Testis (tissue), 3 donors: ENCODE measurements around the gene SLC37A1. TPM values are rescaled to one million over a fixed set of nuclear protein-coding genes. Genes with fewer than 3 reads are reported as not detected.

Experiments used
- DNase-seq: peaks from one replicate; pipeline ENCODE4 v3.0.0-alpha.2; 2019
- H3K27ac ChIP-seq, 2 donors: fragments of 200-600 bp; sonication (generic); one replicate each; pipeline ENCODE4 v1.5.1; 2019
- H3K27me3 ChIP-seq: fragments of 200-600 bp; sonication (generic); one replicate; pipeline ENCODE4 v1.5.1; 2019
- H3K36me3 ChIP-seq: fragments of 200-600 bp; sonication (generic); one replicate; pipeline ENCODE4 v1.5.1; 2017; ENCODE audit warnings: low read depth; ENCODE audit errors: missing control alignments
- H3K4me1 ChIP-seq: fragments of 200-600 bp; sonication (generic); one replicate; pipeline ENCODE4 v1.5.1; 2019
- H3K4me3 ChIP-seq, 2 donors: fragments of 200-600 bp; sonication (generic); one replicate each; pipeline ENCODE4 v1.5.1; 2017 to 2019
- H3K9me3 ChIP-seq: fragments of 200-600 bp; sonication (generic); one replicate; pipeline ENCODE4 v1.5.1; 2017
- POLR2A ChIP-seq: fragments of 450-650 bp; IDR thresholded peaks from one replicate; pipeline ENCODE4 v1.6.1; 2017; ENCODE audit warnings: antibody characterized with exemption, mild to moderate bottlenecking, moderate library complexity
- WGBS, 2 donors: methylation state at CpG; one replicate each; pipeline ENCODE4 v1.1.5; 2018; 5-methylcytosine and 5-hydroxymethylcytosine counted together
- intact Hi-C: fragments of 100-400 bp; cut with DNase I; formaldehyde crosslinking; loops from one replicate; pipeline ENCODE4 v1.15.1; 2023; ENCODE audit warnings: low total_unique reads
- polyA plus RNA-seq: library from polyadenylated mRNA; stranded (reverse); fragments of 350-450 nt; fragmentation: Illumina TruSeq; extraction: RNeasy Lipid Tissue Mini Kit (QIAGEN cat#74804); gene quantifications from one replicate; pipeline ENCODE4 v1.2.3, GENCODE V29; 2014; ENCODE audit warnings: low read depth, low replicate concordance; ENCODE audit not compliant: insufficient read depth
- total RNA-seq, 2 donors: library from RNA; depleted of rRNA; stranded (reverse); fragments of >200 nt; gene quantifications; one replicate each; pipeline ENCODE4 v1.2.3, GENCODE V29; 2016
- TF ChIP-seq, protein P1 (sequence below), 3 experiments: fragments of 450-650 bp in 2 of 3; fragments of 200-600 bp in 1 of 3; sonication (generic) in 1 of 3; IDR thresholded peaks; one replicate each; pipeline ENCODE4 v1.5.1; 2016 to 2019; ENCODE audit warnings: antibody characterized with exemption in 3 of 3, mild to moderate bottlenecking in 2 of 3, moderate library complexity in 1 of 3

The SLC37A1 gene
- total and polyA plus RNA-seq, 3 donors from 2014 or later: 22.6 to 48.3 (median 24.3) TPM

GRCh38 chr21:42565206-42565810, 51.7 kb downstream of the SLC37A1 start:
- H3K27ac ChIP-seq: no peak overlapping the region
- DNase-seq: peak; percentile 7
- H3K27me3 ChIP-seq: no peaks in the 10 kb centered on the region
- TF ChIP-seq, protein P1, sequence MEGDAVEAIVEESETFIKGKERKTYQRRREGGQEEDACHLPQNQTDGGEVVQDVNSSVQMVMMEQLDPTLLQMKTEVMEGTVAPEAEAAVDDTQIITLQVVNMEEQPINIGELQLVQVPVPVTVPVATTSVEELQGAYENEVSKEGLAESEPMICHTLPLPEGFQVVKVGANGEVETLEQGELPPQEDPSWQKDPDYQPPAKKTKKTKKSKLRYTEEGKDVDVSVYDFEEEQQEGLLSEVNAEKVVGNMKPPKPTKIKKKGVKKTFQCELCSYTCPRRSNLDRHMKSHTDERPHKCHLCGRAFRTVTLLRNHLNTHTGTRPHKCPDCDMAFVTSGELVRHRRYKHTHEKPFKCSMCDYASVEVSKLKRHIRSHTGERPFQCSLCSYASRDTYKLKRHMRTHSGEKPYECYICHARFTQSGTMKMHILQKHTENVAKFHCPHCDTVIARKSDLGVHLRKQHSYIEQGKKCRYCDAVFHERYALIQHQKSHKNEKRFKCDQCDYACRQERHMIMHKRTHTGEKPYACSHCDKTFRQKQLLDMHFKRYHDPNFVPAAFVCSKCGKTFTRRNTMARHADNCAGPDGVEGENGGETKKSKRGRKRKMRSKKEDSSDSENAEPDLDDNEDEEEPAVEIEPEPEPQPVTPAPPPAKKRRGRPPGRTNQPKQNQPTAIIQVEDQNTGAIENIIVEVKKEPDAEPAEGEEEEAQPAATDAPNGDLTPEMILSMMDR (IDR thresholded peaks at IDR 0.05): no peak
- TF ChIP-seq POLR2A: no peak
- intact Hi-C loops: no loop called here
- H3K36me3 ChIP-seq: no peaks in the 10 kb centered on the region
- H3K4me1 ChIP-seq: no peaks in the 10 kb centered on the region
- WGBS, 2 donors: 93 to 95% methylated on average over 6 to 15 of the region's 16 CpGs
- H3K4me3 ChIP-seq: no peak overlapping the region
- H3K9me3 ChIP-seq: no peaks in the 10 kb centered on the region

DNA sequence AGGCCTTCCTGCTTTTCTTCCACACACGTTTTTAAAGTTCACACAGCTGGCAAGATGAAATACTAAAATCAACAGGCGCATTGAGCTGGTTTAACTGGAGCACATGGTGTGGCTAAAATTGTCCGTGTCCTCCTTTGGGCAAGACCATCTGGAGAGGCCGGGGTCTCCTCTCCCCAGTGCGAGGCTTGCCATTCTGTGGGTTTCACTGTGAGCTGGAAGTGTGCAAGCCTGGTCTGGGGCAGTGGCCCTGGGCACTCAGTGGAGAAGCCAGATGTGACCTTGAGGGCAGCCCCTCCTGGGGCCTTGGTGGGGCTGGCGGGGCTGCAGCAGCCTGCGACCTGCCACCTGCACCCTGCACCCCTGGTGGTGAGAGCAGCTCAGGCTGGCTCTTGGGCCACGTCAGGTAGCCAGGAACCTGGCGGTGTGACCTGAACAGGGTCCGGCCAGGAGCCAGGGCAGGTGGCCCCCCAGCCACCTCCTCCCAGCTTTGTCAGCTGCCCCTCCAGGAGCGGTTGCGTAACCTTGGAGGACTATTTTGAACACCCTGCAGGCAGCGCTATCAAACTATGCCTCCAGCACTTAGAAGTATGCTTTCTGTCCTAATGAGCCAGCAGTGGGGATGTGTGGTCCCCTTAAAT, 52.4 kb downstream of the SLC37A1 start:
- no peaks in the 10 kb centered on the region for H3K36me3 ChIP-seq
- WGBS, 2 donors: 86 to 100% methylated on average over 4 to 13 of the region's 13 CpGs
- intact Hi-C loops: no loop called here

GRCh38 chr21:42566524-42567213, 53.0 kb downstream of the SLC37A1 start:
- intact Hi-C loops: no loop called here
- TF ChIP-seq POLR2A: no peak
- TF ChIP-seq, protein P1 (IDR thresholded peaks at IDR 0.05): no peak
- WGBS, 2 donors: 86 to 90% methylated on average over 14 to 16 of the region's 16 CpGs
- Histone ChIP-seq H3K4me1 (no peaks in the 10 kb centered on the region), H3K27me3 (no peaks in the 10 kb centered on the region), H3K9me3 (no peaks in the 10 kb centered on the region), H3K27ac (no peak overlapping the region), H3K4me3 (no peak overlapping the region), H3K36me3 (no peaks in the 10 kb centered on the region)
- DNase-seq: peak; percentile 4

More for the DNA sequence above, 52.4 kb downstream of the SLC37A1 start:
- Histone ChIP-seq H3K4me1 (no peaks in the 10 kb centered on the region), H3K27me3 (no peaks in the 10 kb centered on the region), H3K9me3 (no peaks in the 10 kb centered on the region), H3K27ac (no peak overlapping the region), H3K4me3 (no peak overlapping the region)
- no peak for TF ChIP-seq POLR2A
- TF ChIP-seq, protein P1 (IDR thresholded peaks at IDR 0.05): no peak
- DNase-seq: peak; percentile 4

DNA sequence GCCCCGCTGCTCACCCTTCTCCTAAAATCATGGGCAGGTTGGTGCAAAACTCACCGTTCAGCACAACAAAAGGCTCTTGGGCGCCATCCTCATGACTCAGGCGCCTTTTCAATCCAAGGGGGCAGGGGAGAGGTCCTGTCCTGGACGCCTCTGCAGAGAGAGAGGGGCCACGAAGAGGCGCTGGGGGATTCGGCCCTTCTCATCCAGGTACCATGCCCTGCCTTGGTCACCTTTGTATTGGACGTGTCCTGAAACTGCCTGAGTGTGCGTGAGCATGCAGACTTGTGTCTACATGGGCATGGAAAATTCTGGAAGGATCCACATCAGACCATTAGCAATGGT, 53.5 kb downstream of the SLC37A1 start:
- Histone ChIP-seq H3K27me3 (no peaks in the 10 kb centered on the region), H3K27ac (no peak overlapping the region), H3K36me3 (no peaks in the 10 kb centered on the region), H3K4me3 (no peak overlapping the region), H3K4me1 (no peaks in the 10 kb centered on the region), H3K9me3 (no peaks in the 10 kb centered on the region)
- intact Hi-C loops: no loop called here
- DNase-seq: peak; percentile 5
- WGBS, 2 donors: 86 to 93% methylated on average over 5 to 10 of the region's 10 CpGs
- TF ChIP-seq POLR2A: no peak
- TF ChIP-seq, protein P1 (IDR thresholded peaks at IDR 0.05): no peak
